Epithelial cell of prostate (primary cell): Measurements from ENCODE around the gene SEMA3B.
"Not testable (repeated sequence)": the region's sequence is repeated elsewhere in the genome, so short reads cannot be mapped to it uniquely, and the experiment has no call there.

Experiments
- DNase-seq: peaks from one replicate; pipeline ENCODE4 v3.0.0-alpha.2; 2011; ENCODE audit warnings: low read depth, low spot score
- H3K27ac ChIP-seq: fragments of 450-650 bp; 2 replicates; pipeline ENCODE4 v1.5.1; 2017; ENCODE audit warnings: mild to moderate bottlenecking

The SEMA3B gene

DNA sequence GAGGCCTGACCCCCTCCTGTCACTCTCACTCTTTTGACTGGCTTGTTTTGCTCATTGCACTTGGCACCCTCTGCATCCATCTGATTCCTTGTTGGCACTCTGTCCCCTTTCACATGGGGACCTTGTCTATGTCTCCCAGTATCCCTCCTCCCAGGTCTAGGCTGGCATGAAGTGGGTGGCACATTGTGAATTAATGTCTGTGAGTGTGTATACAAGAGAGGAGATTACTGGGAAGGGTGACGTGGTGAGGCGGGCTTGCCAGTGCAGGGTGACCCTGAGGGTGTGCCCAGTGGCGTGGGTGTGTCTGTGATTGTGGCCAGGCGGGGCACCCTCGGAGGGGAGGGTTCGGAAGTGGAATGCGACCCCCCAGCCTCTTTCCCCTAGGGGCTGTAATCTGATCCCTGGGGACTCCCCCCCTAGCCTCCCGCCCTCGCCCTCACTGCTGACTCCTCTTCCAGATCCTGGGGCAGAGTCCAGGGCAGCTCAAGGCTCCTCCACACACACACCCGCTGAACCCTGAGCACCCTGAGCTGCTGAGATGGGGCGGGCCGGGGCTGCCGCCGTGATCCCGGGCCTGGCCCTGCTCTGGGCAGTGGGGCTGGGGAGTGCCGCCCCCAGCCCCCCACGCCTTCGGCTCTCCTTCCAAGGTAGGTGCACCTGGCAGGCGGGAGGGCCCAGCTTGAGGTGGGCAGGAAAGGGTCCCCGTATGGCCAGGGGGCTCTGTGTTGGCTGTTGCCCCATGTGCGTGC lies at the start of gene SEMA3B:
Gene SEMA3B, plus strand, starts transcription at position 445 of the 749 bp plus-strand sequence. Its CDS starts 94 bp downstream, at position 539.
- DNase-seq, result no peak
- H3K27ac ChIP-seq, result peak within 1 kb of the TSS; percentile 74

DNA sequence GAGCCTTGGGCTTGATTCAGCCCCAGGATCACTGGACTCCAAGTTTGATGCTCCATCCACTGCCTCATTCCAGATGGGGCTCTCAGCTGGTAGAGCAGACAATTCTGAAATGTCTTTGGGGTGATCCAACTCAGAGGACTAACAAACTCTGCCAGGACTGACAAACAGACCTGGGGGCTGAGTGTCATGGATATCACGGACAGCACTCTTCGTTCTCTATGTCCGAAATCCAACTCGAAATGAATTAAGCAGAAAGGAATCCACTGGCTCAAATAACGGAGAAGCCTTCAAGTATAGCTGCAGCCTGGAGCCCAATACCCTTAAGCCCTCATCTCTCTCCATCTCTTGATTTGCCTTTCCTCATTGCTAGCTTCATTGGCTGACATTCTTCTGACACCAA lies 49.7 kb upstream of the SEMA3B start:
- no peak overlapping the region for H3K27ac ChIP-seq
- no peak for DNase-seq

GRCh38 chr3:50220109-50220508 lies 48.8 kb upstream of the SEMA3B start:
- no peak for DNase-seq
- no peak overlapping the region for H3K27ac ChIP-seq

- H3K27ac ChIP-seq, result no peak overlapping the region
- no peak for DNase-seq
Observed at GRCh38 chr3:50221051-50221410, 47.9 kb upstream of the SEMA3B start.

DNA sequence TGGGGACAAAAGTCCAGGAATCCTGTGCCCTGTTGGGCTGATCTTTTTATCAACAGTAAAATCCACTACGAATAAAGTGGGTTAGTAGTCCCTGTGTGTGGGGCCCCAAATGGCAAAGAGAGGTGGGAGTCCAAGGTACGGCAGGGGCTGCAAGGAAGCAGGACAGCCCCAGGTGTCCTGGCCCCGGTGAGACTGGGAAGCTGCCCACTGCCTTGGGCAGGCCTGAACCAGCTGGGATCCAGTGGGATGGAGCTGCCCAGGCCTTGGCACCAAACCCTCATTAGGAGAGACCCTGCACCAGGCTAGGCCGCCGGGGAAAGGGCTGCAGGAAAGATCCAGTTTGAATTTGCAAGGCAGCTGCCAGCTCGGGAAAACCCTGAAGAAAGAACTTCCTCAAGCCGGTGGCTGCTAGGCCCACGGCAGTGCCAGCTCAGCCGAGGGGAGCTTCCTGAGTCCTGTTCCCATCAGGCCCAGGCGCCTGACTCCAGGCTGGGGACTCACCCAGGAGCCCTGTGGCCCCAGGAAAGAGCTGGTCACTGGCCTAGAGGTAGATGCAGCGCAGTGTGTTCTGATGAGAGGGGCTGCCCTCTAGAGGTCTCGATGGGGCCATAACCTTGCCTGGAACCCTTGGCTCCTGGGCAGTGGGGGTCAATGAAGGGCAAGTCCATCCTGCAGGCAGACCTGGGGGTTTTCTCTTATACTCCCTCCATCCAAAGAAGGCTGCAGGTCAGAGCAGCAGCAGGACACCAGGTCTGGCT lies 47.4 kb upstream of the SEMA3B start:
- no peak overlapping the region for H3K27ac ChIP-seq
- no peak for DNase-seq

DNA sequence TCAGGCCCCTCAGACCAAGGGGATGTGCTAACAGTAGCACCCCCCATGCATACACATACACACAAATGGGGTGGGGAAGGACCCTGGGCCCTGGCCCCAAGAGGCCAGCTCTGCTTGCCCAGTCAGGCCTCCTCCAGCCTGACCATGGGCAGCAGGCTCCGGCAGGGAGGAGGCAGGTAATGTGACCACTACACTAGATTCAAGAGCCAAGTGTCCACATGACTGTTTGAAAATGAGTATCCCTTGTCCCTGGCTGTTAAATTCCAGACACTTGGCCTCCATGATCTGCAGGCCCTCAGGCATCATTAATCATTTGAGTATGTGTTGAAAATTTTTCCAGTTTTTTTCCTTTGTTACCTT lies 46.8 kb upstream of the SEMA3B start:
- H3K27ac ChIP-seq, result no peak overlapping the region
- DNase-seq, result no peak

GRCh38 chr3:50224639-50225038 lies 44.3 kb upstream of the SEMA3B start:
- H3K27ac ChIP-seq, result no peak overlapping the region
- no peak for DNase-seq

DNA sequence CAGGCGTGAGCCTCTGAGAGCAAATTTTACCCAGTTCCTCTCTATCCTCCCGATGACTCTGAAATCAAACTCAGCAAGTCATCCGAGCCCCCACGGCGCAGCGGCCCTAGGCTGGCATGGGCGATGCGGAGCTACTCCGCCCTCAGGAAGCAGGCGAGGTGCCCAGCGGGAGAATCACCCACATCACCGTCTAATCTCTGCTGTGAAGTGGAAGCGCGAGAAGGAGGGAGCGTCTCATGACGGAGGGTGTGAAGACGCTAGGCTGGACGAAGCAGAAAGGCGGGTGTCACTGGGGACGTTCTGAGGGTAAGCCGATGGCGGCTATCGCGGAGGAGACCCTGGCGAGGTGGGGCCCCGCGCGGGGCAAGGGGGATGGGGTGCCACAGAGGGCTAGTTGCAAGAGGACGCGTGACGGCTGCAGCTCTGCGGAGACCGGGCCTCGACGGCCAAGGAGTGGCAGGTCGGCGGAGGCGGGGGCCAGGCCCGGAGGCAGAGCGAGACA lies 42.0 kb upstream of the SEMA3B start:
- peak overlapping the region; percentile 73 for H3K27ac ChIP-seq

DNA sequence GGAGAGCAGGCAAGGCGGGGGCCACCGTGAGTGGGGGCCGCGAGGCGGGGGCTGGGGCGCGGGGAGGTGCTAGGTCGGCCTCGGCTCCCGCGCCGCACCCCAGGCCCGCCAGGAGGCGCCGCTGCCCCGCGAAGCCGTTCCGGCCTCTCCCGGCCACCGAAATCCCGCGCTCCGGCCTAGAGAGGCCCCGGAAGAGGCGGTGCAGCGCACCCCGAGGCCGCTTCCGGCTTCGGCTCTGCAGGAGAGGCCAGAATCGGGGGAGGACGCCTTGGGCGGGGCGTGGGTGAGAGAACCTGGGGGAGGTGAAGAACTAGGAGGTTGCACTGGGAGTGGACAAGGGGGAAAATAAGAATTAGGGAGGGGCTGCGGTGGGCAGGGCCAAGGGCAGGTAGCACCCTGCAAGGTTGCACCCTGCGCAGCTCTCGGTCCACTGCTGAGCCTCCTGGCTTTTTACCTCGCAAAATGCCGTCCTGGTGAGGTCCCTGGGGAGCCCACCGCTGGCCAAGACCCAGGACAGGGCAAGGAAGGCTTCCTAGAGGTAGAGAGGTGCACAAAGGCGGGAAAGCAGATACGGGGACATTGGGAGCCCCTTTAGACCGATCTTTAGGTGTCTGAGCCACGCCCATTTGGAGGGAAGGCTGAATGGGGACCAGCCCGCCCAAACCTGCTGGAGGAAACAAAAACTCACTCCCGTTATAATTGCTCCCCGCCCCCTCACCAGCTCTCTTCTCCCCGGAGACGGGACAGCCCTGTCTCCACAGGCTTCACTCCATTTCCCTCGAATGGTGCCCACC lies 41.4 kb upstream of the SEMA3B start:
- peak; percentile 44 for DNase-seq
- H3K27ac ChIP-seq, result peak overlapping the region; percentile 73

More for the DNA sequence above, 42.0 kb upstream of the SEMA3B start:
- no peak for DNase-seq

DNA sequence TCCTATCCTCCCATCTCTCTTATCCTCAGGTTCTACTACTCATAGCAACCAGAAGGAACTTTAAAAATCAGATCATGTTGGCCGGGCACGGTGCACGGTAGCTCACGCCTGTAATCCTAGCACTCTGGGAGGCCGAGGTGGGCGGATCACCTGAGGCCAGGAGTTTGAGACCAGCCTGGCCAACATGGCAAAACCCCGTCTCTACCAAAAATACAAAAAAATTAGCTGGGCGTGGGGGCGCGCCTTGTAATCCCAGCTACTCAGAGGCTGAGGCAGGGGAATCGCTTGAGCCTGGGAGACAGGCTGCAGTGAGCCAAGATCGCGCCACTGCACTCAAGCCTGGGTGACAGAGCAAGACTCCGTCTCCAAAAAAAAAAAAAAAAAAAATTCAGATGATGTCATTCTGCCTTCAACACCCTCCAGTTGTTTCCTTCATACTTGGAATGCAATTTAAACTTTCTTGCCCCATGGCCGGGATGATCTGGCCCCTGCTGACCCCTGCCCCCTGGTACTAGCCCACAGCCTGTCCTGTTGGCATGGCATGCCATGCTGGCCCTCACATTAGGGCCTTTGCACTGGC lies 40.7 kb upstream of the SEMA3B start:
- DNase-seq, result not testable (repeated sequence)
- H3K27ac ChIP-seq, result peak overlapping the region; percentile 73

GRCh38 chr3:50229490-50229889 lies 39.5 kb upstream of the SEMA3B start:
- DNase-seq, result no peak
- peak overlapping the region; percentile 73 for H3K27ac ChIP-seq

DNA sequence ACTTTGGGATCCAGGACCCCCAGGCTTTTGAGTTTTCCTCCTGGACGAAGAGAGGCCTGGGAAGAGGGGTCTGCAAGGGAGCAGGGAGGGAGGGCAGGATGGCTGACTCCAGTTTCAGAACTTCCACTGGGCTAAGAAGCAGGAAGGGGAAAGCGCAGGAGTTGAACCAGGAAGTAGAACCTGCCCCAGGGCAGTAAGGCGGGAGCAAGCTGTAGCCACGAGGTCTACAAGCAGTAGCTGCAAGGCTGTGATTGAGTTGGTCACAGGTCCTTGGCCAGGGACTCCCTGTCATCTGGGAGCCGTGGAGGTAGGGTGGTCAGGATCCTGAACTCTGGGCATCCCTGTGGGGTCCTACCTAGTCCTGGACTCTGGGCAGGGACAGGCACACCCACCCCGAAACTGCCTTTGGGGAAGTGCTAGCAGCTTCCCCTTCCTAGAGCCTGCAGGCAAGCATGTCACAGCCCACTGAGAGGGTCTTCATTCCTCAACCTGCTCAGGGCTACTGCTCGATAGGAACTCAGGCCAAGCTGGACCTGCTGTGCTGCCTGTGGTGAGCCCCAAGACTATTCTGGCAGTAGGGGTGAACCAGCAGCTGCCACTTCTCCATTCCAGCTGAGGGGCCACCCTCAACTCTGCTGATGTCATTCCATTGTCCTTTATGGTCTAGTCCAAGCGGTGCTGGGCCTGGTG lies 38.7 kb upstream of the SEMA3B start:
- no peak for DNase-seq
- peak overlapping the region; percentile 73 for H3K27ac ChIP-seq

- DNase-seq, result no peak
- H3K27ac ChIP-seq, result no peak overlapping the region
Observed at GRCh38 chr3:50230794-50231125, 38.2 kb upstream of the SEMA3B start.

- H3K27ac ChIP-seq, result no peak overlapping the region
- DNase-seq, result no peak
Observed at GRCh38 chr3:50231581-50231980, 37.4 kb upstream of the SEMA3B start.

DNA sequence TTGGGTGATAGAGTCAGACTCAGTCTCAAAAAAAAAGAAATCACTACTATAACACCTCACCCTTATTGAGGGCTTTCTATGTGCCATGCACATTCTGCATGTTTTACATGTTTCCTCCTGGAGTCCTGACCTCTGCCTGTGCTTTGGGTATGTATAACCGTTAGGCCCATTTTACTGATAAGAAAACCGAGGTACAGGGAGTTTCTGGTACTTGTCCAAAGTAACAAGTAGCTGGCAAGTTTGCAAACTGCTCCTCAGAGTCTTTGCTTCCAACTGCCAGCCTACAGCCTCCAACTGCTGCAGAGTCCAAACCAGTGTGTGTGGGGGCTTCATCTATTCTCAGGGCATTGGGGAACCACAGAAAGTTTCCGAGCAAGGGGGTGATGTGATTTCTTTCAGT lies 36.6 kb upstream of the SEMA3B start:
- no peak overlapping the region for H3K27ac ChIP-seq

GRCh38 chr3:50233176-50233575 lies 35.8 kb upstream of the SEMA3B start:
- DNase-seq, result no peak

More for the DNA sequence above, 36.6 kb upstream of the SEMA3B start:
- no peak for DNase-seq

GRCh38 chr3:50235716-50236483 lies 33.0 kb upstream of the SEMA3B start, which contains the start of gene GNAI2:
Gene GNAI2, plus strand, starts transcription at chr3:50236204. Its CDS starts 132 bp downstream, at chr3:50236336.
- peak; percentile 86 for DNase-seq
- peak within 1 kb of the TSS; percentile 76 for H3K27ac ChIP-seq

More at GRCh38 chr3:50233176-50233575, 35.8 kb upstream of the SEMA3B start:
- peak overlapping the region; percentile 40 for H3K27ac ChIP-seq

- DNase-seq, result no peak
- H3K27ac ChIP-seq, result peak overlapping the region; percentile 76
Observed at GRCh38 chr3:50236484-50237132, 32.3 kb upstream of the SEMA3B start.
